Measurements from ENCODE around the gene CCT7. TPM values are rescaled to one million over a fixed set of nuclear protein-coding genes. Genes with fewer than 3 reads are reported as not detected.

CCT7 gene
- total RNA-seq, 6 experiments from 2014 or later: 83.5 to 131 (median 99.4) TPM

- no peaks in the 10 kb centered on the region for H3K4me1 ChIP-seq
- H3K36me3 ChIP-seq: no peaks in the 10 kb centered on the region
- H3K27me3 ChIP-seq: no peaks in the 10 kb centered on the region
- no peak overlapping the region for H3K4me3 ChIP-seq
- intact Hi-C loops (cut with DNase I): no loop called here
- TF ChIP-seq POLR2A (IDR thresholded peaks at IDR 0.05) (no peak), CTCF (IDR thresholded peaks at IDR 0.05) (no peak)
- H3K9me3 ChIP-seq: no peaks in the 10 kb centered on the region
- no peak overlapping the region for H3K27ac ChIP-seq
- DNase-seq: no peak
- ATAC-seq: no peak
- WGBS (ENCODE audit: insufficient coverage, low coverage, low lambda C conversion rate, missing lambda C conversion rate): 77% methylated on average over 4 of the region's 4 CpGs
Observed at GRCh38 chr2:73210019-73210418, 24.1 kb upstream of the CCT7 start.

- H3K4me1 ChIP-seq: no peaks in the 10 kb centered on the region
- 85% methylated on average over 3 of the region's 6 CpGs for WGBS (ENCODE audit: insufficient coverage, low coverage, low lambda C conversion rate, missing lambda C conversion rate)
- DNase-seq: no peak
- no peak overlapping the region for H3K27ac ChIP-seq
- TF ChIP-seq POLR2A (IDR thresholded peaks at IDR 0.05) (no peak), CTCF (IDR thresholded peaks at IDR 0.05) (no peak)
- no peaks in the 10 kb centered on the region for H3K36me3 ChIP-seq
- no peaks in the 10 kb centered on the region for H3K27me3 ChIP-seq
- intact Hi-C loops (cut with DNase I): no loop called here
- no peaks in the 10 kb centered on the region for H3K9me3 ChIP-seq
- no peak for ATAC-seq
- no peak overlapping the region for H3K4me3 ChIP-seq
Observed at GRCh38 chr2:73210696-73211095, 23.4 kb upstream of the CCT7 start.

- Histone ChIP-seq H3K4me3 (no peak overlapping the region), H3K27ac (no peak overlapping the region), H3K27me3 (no peaks in the 10 kb centered on the region), H3K4me1 (no peaks in the 10 kb centered on the region), H3K9me3 (no peaks in the 10 kb centered on the region), H3K36me3 (no peaks in the 10 kb centered on the region)
- TF ChIP-seq CTCF (IDR thresholded peaks at IDR 0.05) (no peak), POLR2A (IDR thresholded peaks at IDR 0.05) (no peak)
- no peak for DNase-seq
- intact Hi-C loops (cut with DNase I): no loop called here
- 73% methylated on average over 7 of the region's 7 CpGs for WGBS (ENCODE audit: insufficient coverage, low coverage, low lambda C conversion rate, missing lambda C conversion rate)
- ATAC-seq: no peak
Observed at GRCh38 chr2:73212098-73212447, 22.0 kb upstream of the CCT7 start.

- WGBS (ENCODE audit: insufficient coverage, low coverage, low lambda C conversion rate, missing lambda C conversion rate): 72% methylated on average over 13 of the region's 20 CpGs
- ATAC-seq: peak; percentile 63 to 74 (median 72)
- intact Hi-C loops (cut with DNase I): no loop called here
- Histone ChIP-seq H3K36me3 (no peaks in the 10 kb centered on the region), H3K27ac (no peak overlapping the region), H3K4me3 (no peak overlapping the region), H3K9me3 (no peaks in the 10 kb centered on the region), H3K27me3 (no peaks in the 10 kb centered on the region), H3K4me1 (no peaks in the 10 kb centered on the region)
- TF ChIP-seq CTCF (IDR thresholded peaks at IDR 0.05) (peak; percentile 75 to 93 (median 91)), POLR2A (IDR thresholded peaks at IDR 0.05) (no peak)
- DNase-seq: peak; percentile 62 to 67 (median 67)
Observed at GRCh38 chr2:73212448-73213176, 21.5 kb upstream of the CCT7 start.

All from right lobe of liver (tissue), 6 donors.